Prostate gland (tissue), 2 donors: ENCODE data around the gene CBARP. TPM values are rescaled to one million over a fixed set of nuclear protein-coding genes. Genes with fewer than 3 reads are reported as not detected.

Experiments
- DNase-seq: peaks from one replicate; pipeline ENCODE4 v3.0.0-alpha.2; 2019; ENCODE audit warnings: low spot score
- H3K27ac ChIP-seq, 2 donors: fragments of 200-600 bp; sonication (generic); 2 replicates each; pipeline ENCODE4 v1.5.1; 2017 to 2019
- H3K27me3 ChIP-seq: fragments of 200-600 bp; sonication (generic); replicated peaks from 2 replicates; pipeline ENCODE4 v1.5.1; 2019; ENCODE audit not compliant: insufficient read depth
- H3K36me3 ChIP-seq, 2 donors: fragments of 200-600 bp; sonication (generic); 1 replicate in 1 of 2; 2 replicates in 1 of 2; pipeline versions ENCODE4 v1.5.1 to v1.8.1; 2017 to 2019
- H3K4me1 ChIP-seq: fragments of 200-600 bp; sonication (generic); replicated peaks from 2 replicates; pipeline ENCODE4 v1.5.1; 2019
- H3K4me3 ChIP-seq, 2 donors: fragments of 200-600 bp; sonication (generic); 2 replicates each; pipeline ENCODE4 v1.5.1; 2017 to 2019
- H3K9me3 ChIP-seq: fragments of 200-600 bp; sonication (generic); 2 replicates; pipeline ENCODE4 v1.5.1; 2017
- POLR2A ChIP-seq: fragments of 450-650 bp; IDR thresholded peaks from one replicate; pipeline ENCODE4 v1.6.1; 2016; ENCODE audit warnings: antibody characterized with exemption, mild to moderate bottlenecking
- POLR2AphosphoS5 ChIP-seq: sonication (generic); formaldehyde crosslinking; IDR thresholded peaks from one replicate; pipeline ENCODE4 v1.6.1; 2017; ENCODE audit warnings: antibody characterized with exemption
- WGBS: methylation state at CpG from one replicate; pipeline ENCODE4 v1.1.5; 2018; 5-methylcytosine and 5-hydroxymethylcytosine counted together
- intact Hi-C: fragments of 100-400 bp; cut with DNase I; formaldehyde crosslinking; loops from one replicate; pipeline ENCODE4 v1.14.2; 2022
- total RNA-seq, 2 donors: library from RNA; depleted of rRNA; stranded (reverse); fragments of >200 nt; gene quantifications; one replicate each; pipeline ENCODE4 v1.1.0, GENCODE V29; 2016
- TF ChIP-seq, protein P1 (sequence below), 4 experiments: fragments of 200-600 bp in 2 of 4; fragments of 450-650 bp in 2 of 4; sonication (generic) in 2 of 4; IDR thresholded peaks; 1 replicate in 3 of 4; 2 replicates in 1 of 4; pipeline ENCODE4 v1.5.1; 2016 to 2019; ENCODE audit warnings: antibody characterized with exemption in 4 of 4, mild to moderate bottlenecking in 2 of 4, moderate library complexity in 2 of 4

The CBARP gene
- total RNA-seq, 2 donors from 2014 or later = 0.68 to 4.4 TPM

GRCh38 chr19:1231729-1232637 is 5.8 kb downstream of the CBARP start:
- WGBS = 78% methylated on average over 15 of the region's 15 CpGs
- Histone ChIP-seq H3K27me3 (no peaks in the 10 kb centered on the region), H3K27ac (no peak overlapping the region), H3K4me3 (no peak overlapping the region), H3K4me1 (peaks cover 2% of the 10 kb centered on the region), H3K9me3 (no peaks in the 10 kb centered on the region), H3K36me3 (peaks cover 0 to 2% of the 10 kb centered on the region in 2 donors)
- no peak for DNase-seq
- TF ChIP-seq, protein P1, sequence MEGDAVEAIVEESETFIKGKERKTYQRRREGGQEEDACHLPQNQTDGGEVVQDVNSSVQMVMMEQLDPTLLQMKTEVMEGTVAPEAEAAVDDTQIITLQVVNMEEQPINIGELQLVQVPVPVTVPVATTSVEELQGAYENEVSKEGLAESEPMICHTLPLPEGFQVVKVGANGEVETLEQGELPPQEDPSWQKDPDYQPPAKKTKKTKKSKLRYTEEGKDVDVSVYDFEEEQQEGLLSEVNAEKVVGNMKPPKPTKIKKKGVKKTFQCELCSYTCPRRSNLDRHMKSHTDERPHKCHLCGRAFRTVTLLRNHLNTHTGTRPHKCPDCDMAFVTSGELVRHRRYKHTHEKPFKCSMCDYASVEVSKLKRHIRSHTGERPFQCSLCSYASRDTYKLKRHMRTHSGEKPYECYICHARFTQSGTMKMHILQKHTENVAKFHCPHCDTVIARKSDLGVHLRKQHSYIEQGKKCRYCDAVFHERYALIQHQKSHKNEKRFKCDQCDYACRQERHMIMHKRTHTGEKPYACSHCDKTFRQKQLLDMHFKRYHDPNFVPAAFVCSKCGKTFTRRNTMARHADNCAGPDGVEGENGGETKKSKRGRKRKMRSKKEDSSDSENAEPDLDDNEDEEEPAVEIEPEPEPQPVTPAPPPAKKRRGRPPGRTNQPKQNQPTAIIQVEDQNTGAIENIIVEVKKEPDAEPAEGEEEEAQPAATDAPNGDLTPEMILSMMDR (IDR thresholded peaks at IDR 0.05) = no peak
- TF ChIP-seq POLR2A (no peak), POLR2AphosphoS5 (no peak)
- intact Hi-C loops = no loop called here

- no peaks in the 10 kb centered on the region for H3K9me3 ChIP-seq
- H3K27ac ChIP-seq = no peak overlapping the region
- no peaks in the 10 kb centered on the region for H3K27me3 ChIP-seq
- peaks cover 0 to 10% of the 10 kb centered on the region in 2 donors for H3K36me3 ChIP-seq
- H3K4me3 ChIP-seq = no peak overlapping the region
- DNase-seq = no peak
- TF ChIP-seq POLR2AphosphoS5 (no peak), POLR2A (no peak)
- TF ChIP-seq, protein P1 (IDR thresholded peaks at IDR 0.05) = no peak
- H3K4me1 ChIP-seq = no peaks in the 10 kb centered on the region
- intact Hi-C loops = no loop called here
- 78% methylated on average over 35 of the region's 38 CpGs for WGBS
Measured at GRCh38 chr19:1230783-1231489, 6.9 kb downstream of the CBARP start.

- Histone ChIP-seq H3K36me3 (peaks cover 0 to 10% of the 10 kb centered on the region in 2 donors), H3K9me3 (no peaks in the 10 kb centered on the region), H3K27me3 (no peaks in the 10 kb centered on the region), H3K4me3 (no peak overlapping the region), H3K27ac (no peak overlapping the region), H3K4me1 (no peaks in the 10 kb centered on the region)
- no peak for DNase-seq
- TF ChIP-seq POLR2A (no peak), POLR2AphosphoS5 (no peak)
- TF ChIP-seq, protein P1 (IDR thresholded peaks at IDR 0.05) = no peak
- intact Hi-C loops = no loop called here
- 88% methylated on average over 52 of the region's 61 CpGs for WGBS
Measured at GRCh38 chr19:1229924-1230782, 7.7 kb downstream of the CBARP start.

GRCh38 chr19:1229056-1229923 is 8.5 kb downstream of the CBARP start:
- Histone ChIP-seq H3K27me3 (no peaks in the 10 kb centered on the region), H3K36me3 (peaks cover 0 to 10% of the 10 kb centered on the region in 2 donors), H3K9me3 (no peaks in the 10 kb centered on the region), H3K4me3 (no peak overlapping the region), H3K4me1 (no peaks in the 10 kb centered on the region), H3K27ac (no peak overlapping the region)
- intact Hi-C loops = no loop called here
- DNase-seq = no peak
- TF ChIP-seq POLR2A (no peak), POLR2AphosphoS5 (no peak)
- TF ChIP-seq, protein P1 (IDR thresholded peaks at IDR 0.05) = no peak
- WGBS = 96% methylated on average over 135 of the region's 158 CpGs
